OCI-LY3 (cell line): ENCODE data around the gene PALLD.
A peak's percentile ranks its signal among the peaks of the same experiment; 100 is the strongest.

Experiments used
- H2AFZ ChIP-seq: fragments of 200-600, 300-600 bp; shearing (Covaris generic); 2 replicates; pipeline ENCODE4 v1.6.0; 2014; ENCODE audit warnings: antibody characterized with exemption, low read depth, low read length
- H3K27ac ChIP-seq: fragments of 200-600, 300-600 bp; sonication (generic); 2 replicates; pipeline ENCODE4 v1.5.1; 2014; ENCODE audit warnings: mild to moderate bottlenecking, low read length, moderate library complexity, mixed read lengths
- H3K27me3 ChIP-seq: fragments of 200-600, 300-600 bp; sonication (generic); 2 replicates; pipeline ENCODE4 v1.6.1; 2014; ENCODE audit warnings: low read depth, low read length, mixed read lengths
- H3K36me3 ChIP-seq: fragments of 200-600, 300-600 bp; sonication (generic); replicated peaks from 2 replicates; pipeline ENCODE3; 2014; ENCODE audit warnings: low read depth, low read length, mixed read lengths
- H3K4me1 ChIP-seq: fragments of 300-600, 200-600 bp; sonication (generic); 2 replicates; pipeline ENCODE4 v1.6.1; 2014; ENCODE audit warnings: low read length, mixed read lengths
- H3K4me2 ChIP-seq: fragments of 200-600, 300-600 bp; sonication (generic); 2 replicates; pipeline ENCODE4 v1.6.1; 2014; ENCODE audit warnings: low read length, mixed read lengths
- H3K4me3 ChIP-seq: fragments of 300-600, 200-600 bp; sonication (generic); 2 replicates; pipeline ENCODE4 v1.5.1; 2014; ENCODE audit warnings: antibody characterized with exemption, mild to moderate bottlenecking, low read length, moderate library complexity
- H3K79me2 ChIP-seq: fragments of 300-600, 200-600 bp; shearing (Covaris generic); 2 replicates; pipeline ENCODE4 v1.6.1; 2014; ENCODE audit warnings: mild to moderate bottlenecking, low read length, mixed read lengths
- H3K9ac ChIP-seq: fragments of 300-600, 200-600 bp; shearing (Covaris generic); 2 replicates; pipeline ENCODE4 v1.6.0; 2014; ENCODE audit warnings: mild to moderate bottlenecking, low read length, moderate library complexity
- H3K9me3 ChIP-seq: fragments of 200-600, 300-600 bp; shearing (Covaris generic); 2 replicates; pipeline ENCODE4 v1.6.1; 2014; ENCODE audit warnings: low read length, mixed read lengths; ENCODE audit not compliant: insufficient read depth
- H4K20me1 ChIP-seq: fragments of 200-600, 300-600 bp; sonication (generic); 2 replicates; pipeline ENCODE4 v1.6.1; 2016; ENCODE audit warnings: low read length, mixed read lengths; ENCODE audit not compliant: insufficient read depth
- CTCF ChIP-seq: fragments of 200-600, 300-600 bp; sonication (generic); IDR thresholded peaks from 2 replicates; pipeline ENCODE4 v1.5.1; 2014; ENCODE audit warnings: antibody characterized with exemption, low read length, low read depth
- EZH2phosphoT487 ChIP-seq: fragments of 200-600 bp; shearing (Covaris generic); IDR thresholded peaks from 2 replicates; pipeline ENCODE4 v1.6.1; 2018; ENCODE audit warnings: antibody characterized with exemption, mixed run types, low read depth

The PALLD gene

DNA sequence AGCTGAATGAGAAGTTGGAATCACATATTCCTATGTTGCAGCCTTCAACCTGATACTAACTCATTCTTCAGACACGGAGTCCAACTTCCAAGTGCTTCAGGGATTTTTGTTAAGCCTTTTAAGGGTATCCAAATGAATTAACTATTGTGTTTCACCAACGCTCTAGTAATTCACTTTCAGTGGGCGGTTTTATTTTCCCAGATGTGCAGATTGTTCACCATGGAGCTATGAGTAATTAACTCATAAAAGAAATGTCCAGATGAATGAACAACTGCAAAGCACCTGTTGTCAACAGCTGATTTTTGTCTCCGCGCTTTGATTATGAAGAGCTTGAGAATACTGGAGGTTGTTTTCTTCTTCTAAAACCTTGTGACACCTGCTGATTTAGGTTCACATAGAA is 325.6 kb downstream of the PALLD start:
- H3K4me2 ChIP-seq, result no peak overlapping the region
- H2AFZ ChIP-seq, result no peak overlapping the region
- H3K36me3 ChIP-seq, result no peaks in the 10 kb centered on the region
- H3K27me3 ChIP-seq, result peaks cover 17% of the 10 kb centered on the region
- H4K20me1 ChIP-seq, result no peaks in the 10 kb centered on the region
- H3K79me2 ChIP-seq, result no peaks in the 10 kb centered on the region
- H3K4me1 ChIP-seq, result peaks cover under 1% of the 10 kb centered on the region; the same call in 1 of the 2 replicates
- no peak overlapping the region for H3K9ac ChIP-seq
- no peak overlapping the region for H3K27ac ChIP-seq
- H3K9me3 ChIP-seq, result no peaks in the 10 kb centered on the region
- H3K4me3 ChIP-seq, result no peak overlapping the region
- TF ChIP-seq CTCF (no peak), EZH2phosphoT487 (no peak)

GRCh38 chr4:168825975-168826374 is 329.1 kb downstream of the PALLD start:
- Histone ChIP-seq H2AFZ (no peak overlapping the region), H4K20me1 (no peaks in the 10 kb centered on the region), H3K36me3 (no peaks in the 10 kb centered on the region), H3K27ac (no peak overlapping the region), H3K9me3 (no peaks in the 10 kb centered on the region), H3K9ac (no peak overlapping the region), H3K79me2 (no peaks in the 10 kb centered on the region), H3K4me2 (no peak overlapping the region), H3K27me3 (no peaks in the 10 kb centered on the region), H3K4me3 (no peak overlapping the region), H3K4me1 (peaks cover 4% of the 10 kb centered on the region)
- TF ChIP-seq CTCF, result no peak
- TF ChIP-seq EZH2phosphoT487, result no peak

DNA sequence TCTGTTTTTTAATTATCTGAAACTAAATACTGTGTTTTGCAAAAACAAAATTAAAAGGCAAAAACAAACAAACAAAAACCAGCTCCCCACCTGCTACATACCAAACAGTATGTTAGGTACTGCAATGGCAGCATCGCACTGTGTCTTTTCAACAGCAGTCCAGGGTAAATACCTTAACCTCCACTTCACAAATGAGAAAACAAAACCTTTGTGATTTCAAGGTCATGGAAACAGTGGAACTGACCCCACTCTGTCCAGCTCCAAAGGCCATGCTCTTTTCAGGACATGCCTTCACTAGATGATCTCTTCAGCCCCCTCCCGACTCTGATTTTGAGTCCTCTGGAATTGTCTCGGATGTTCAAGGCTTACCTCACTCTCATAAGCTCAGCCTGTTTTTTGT is 329.8 kb downstream of the PALLD start:
- TF ChIP-seq EZH2phosphoT487 (no peak), CTCF (no peak)

DNA sequence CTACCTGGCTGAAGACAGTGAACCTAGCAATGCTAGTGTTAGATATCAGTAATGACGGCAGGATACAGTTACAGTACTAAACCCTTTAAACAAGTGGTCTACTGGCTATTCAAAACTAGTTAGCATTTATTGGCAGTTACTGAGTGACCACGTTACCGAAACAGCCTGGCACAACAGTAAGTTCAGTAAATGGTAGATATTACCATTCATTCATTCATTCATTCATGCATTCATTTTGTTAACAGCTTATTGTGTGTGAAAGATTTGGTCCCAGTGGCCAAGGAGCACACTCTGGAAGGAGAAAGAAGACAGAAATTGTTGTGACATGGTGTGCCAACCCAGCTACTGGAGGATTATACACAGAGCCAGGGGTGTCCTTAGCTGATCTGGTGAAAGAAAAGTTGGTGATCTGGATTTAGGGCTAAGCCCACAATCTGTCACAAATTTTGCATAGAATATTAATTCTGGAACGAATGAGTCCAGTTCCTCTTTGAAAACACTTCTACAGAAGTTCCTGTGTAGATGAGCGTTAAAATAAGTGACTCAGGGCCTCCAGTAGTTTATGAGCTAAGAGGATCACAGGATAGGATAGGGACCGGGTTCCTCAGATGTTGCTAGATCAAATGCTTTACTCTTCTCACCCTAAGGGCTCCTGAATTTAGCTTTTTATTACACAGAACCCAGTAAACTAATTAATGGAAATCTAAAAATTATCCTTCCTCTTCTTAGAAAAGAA is 334.1 kb downstream of the PALLD start:
- 0 out of 2 replicates have a peak, but pooled peaks cover 4% of the 10 kb centered on the region for H3K27me3 ChIP-seq
- TF ChIP-seq EZH2phosphoT487 (no peak), CTCF (no peak)
- H3K79me2 ChIP-seq, result peaks cover 14% of the 10 kb centered on the region
- H3K4me2 ChIP-seq, result peak overlapping the region; percentile 80
- H2AFZ ChIP-seq, result peak overlapping the region; percentile 74
- H3K27ac ChIP-seq, result no peak overlapping the region
- H4K20me1 ChIP-seq, result no peaks in the 10 kb centered on the region
- H3K9ac ChIP-seq, result peak overlapping the region; percentile 76
- H3K9me3 ChIP-seq, result no peaks in the 10 kb centered on the region
- peaks cover 15% of the 10 kb centered on the region for H3K4me1 ChIP-seq
- no peaks in the 10 kb centered on the region for H3K36me3 ChIP-seq
- H3K4me3 ChIP-seq, result peak overlapping the region; percentile 89

More for the DNA sequence above, 329.8 kb downstream of the PALLD start:
- Histone ChIP-seq H3K36me3 (no peaks in the 10 kb centered on the region), H3K4me3 (no peak overlapping the region), H2AFZ (no peak overlapping the region), H3K9me3 (no peaks in the 10 kb centered on the region), H3K4me1 (peaks cover 10% of the 10 kb centered on the region), H3K27me3 (no peaks in the 10 kb centered on the region), H3K4me2 (no peak overlapping the region), H3K9ac (no peak overlapping the region), H3K27ac (no peak overlapping the region), H3K79me2 (no peaks in the 10 kb centered on the region), H4K20me1 (no peaks in the 10 kb centered on the region)
